SK-N-SH (cell line): ENCODE data around the gene PTAFR. TPM values are rescaled to one million over a fixed set of nuclear protein-coding genes. Genes with fewer than 3 reads are reported as not detected.

Experiments used
- CTCF ChIA-PET: fragments of 300-600, 350-600 bp; formaldehyde crosslinking; extraction: SDS; loops from one replicate; lab custom pipeline; 2021; lab: Yijun Ruan, JAX
- POLR2A ChIA-PET: fragments of 350-600 bp; sonication (Branson Sonifier 250); formaldehyde crosslinking; extraction: SDS; loops from one replicate; lab custom pipeline; 2020; ENCODE audit warnings: antibody characterized with exemption, inconsistent platforms; lab: Yijun Ruan, JAX
- DNase-seq: peaks from one replicate; pipeline ENCODE4 v3.0.0; 2012
- H2AFZ ChIP-seq: fragments of 200-600 bp; sonication (generic); 2 replicates; pipeline ENCODE4 v1.8.1; 2016; ENCODE audit warnings: antibody characterized with exemption, mild to moderate bottlenecking, low read depth
- H3F3A ChIP-seq: fragments of 200-600 bp; sonication (generic); replicated peaks from 2 replicates; pipeline ENCODE3; 2016; ENCODE audit warnings: antibody characterized with exemption, mild to moderate bottlenecking; ENCODE audit not compliant: insufficient read depth
- H3K27ac ChIP-seq, 2 experiments: fragments of 200-500 bp in 1 of 2; fragments of 200-600 bp in 1 of 2; sonication (Bioruptor generic) in 1 of 2; sonication (generic), shearing (Covaris generic) in 1 of 2; 2 replicates each; pipeline versions ENCODE4 v1.5.1 to v1.6.1; 2014 to 2016; ENCODE audit warnings: low read depth in 2 of 2, inconsistent platforms in 1 of 2, low read length in 1 of 2, mild to moderate bottlenecking in 1 of 2, mixed read lengths in 1 of 2
- H3K27me3 ChIP-seq: fragments of 200-600 bp; sonication (generic), shearing (Covaris generic); 2 replicates; pipeline ENCODE4 v1.6.1; 2016; ENCODE audit warnings: mixed run types; ENCODE audit not compliant: insufficient read depth
- H3K36me3 ChIP-seq, 2 experiments: fragments of 200-500 bp in 1 of 2; fragments of 200-600 bp in 1 of 2; sonication (Bioruptor generic) in 1 of 2; sonication (generic) in 1 of 2; replicated peaks in 1 of 2; 2 replicates each; pipeline versions ENCODE3 to v1.5.1; 2014 to 2016; ENCODE audit warnings: low read length in 1 of 2, mild to moderate bottlenecking in 1 of 2; ENCODE audit not compliant: insufficient read depth in 2 of 2, control insufficient read depth in 1 of 2
- H3K4me1 ChIP-seq, 2 experiments: fragments of 200-500 bp in 1 of 2; fragments of 200-600 bp in 1 of 2; sonication (Bioruptor generic) in 1 of 2; sonication (generic), shearing (Covaris generic) in 1 of 2; 2 replicates each; pipeline versions ENCODE4 v1.5.1 to v1.6.1; 2014 to 2016; ENCODE audit warnings: low read depth in 1 of 2, low read length in 1 of 2, mixed run types in 1 of 2; ENCODE audit not compliant: insufficient read depth in 2 of 2, control insufficient read depth in 1 of 2
- H3K4me2 ChIP-seq: fragments of 200-600 bp; sonication (generic), shearing (Covaris generic); 2 replicates; pipeline ENCODE4 v1.6.1; 2017; ENCODE audit warnings: mixed run types
- H3K4me3 ChIP-seq, 2 experiments: fragments of 200-500 bp in 1 of 2; fragments of 200-600 bp in 1 of 2; sonication (Bioruptor generic) in 1 of 2; sonication (generic), shearing (Covaris generic) in 1 of 2; 2 replicates each; pipeline versions ENCODE4 v1.5.1 to v1.8.1; 2014 to 2016; ENCODE audit warnings: low read depth in 2 of 2, inconsistent platforms in 1 of 2, low read length in 1 of 2, mild to moderate bottlenecking in 1 of 2, mixed read lengths in 1 of 2, moderate library complexity in 1 of 2
- H3K79me2 ChIP-seq: fragments of 200-600 bp; sonication (generic); 2 replicates; pipeline ENCODE4 v1.8.1; 2017; ENCODE audit warnings: mild to moderate bottlenecking; ENCODE audit not compliant: insufficient read depth
- H3K9ac ChIP-seq: fragments of 200-600 bp; sonication (generic); 2 replicates; pipeline ENCODE4 v1.6.1; 2017; ENCODE audit warnings: mixed run types
- H3K9me2 ChIP-seq: fragments of 200-600 bp; sonication (generic); 2 replicates; pipeline ENCODE4 v1.6.1; 2017; ENCODE audit warnings: mixed run types
- H3K9me3 ChIP-seq: fragments of 200-600 bp; sonication (generic); 2 replicates; pipeline ENCODE4 v1.6.1; 2017; ENCODE audit warnings: mixed run types, mild to moderate bottlenecking, moderate library complexity
- H4K20me1 ChIP-seq: fragments of 200-600 bp; sonication (generic); 2 replicates; pipeline ENCODE4 v1.6.1; 2017; ENCODE audit warnings: mild to moderate bottlenecking, mixed run types; ENCODE audit not compliant: insufficient read depth
- CHD2 ChIP-seq: fragments of 150-350 bp; IDR thresholded peaks from 2 replicates; pipeline ENCODE4 v1.6.1; 2018; ENCODE audit warnings: low read length; ENCODE audit not compliant: partially characterized antibody
- ELF1 ChIP-seq: IDR thresholded peaks from 2 replicates; pipeline ENCODE4 v1.4.0; 2012
- EZH2phosphoT487 ChIP-seq: fragments of 200-600 bp; sonication (generic); IDR thresholded peaks from 2 replicates; pipeline ENCODE4 v1.6.1; 2017; ENCODE audit warnings: low read depth, mixed run types, mild to moderate bottlenecking, antibody characterized with exemption, moderate library complexity, borderline replicate concordance
- FOSL2 ChIP-seq: IDR thresholded peaks from 2 replicates; pipeline ENCODE4 v1.4.0; 2012; ENCODE audit warnings: low read depth, mild to moderate bottlenecking, moderate library complexity, borderline replicate concordance
- FOXJ3 ChIP-seq: sonication (generic); formaldehyde crosslinking; IDR thresholded peaks from 2 replicates; pipeline ENCODE4 v1.5.1; 2020; ENCODE audit warnings: mild to moderate bottlenecking, missing genetic modification reagents
- JUND ChIP-seq: IDR thresholded peaks from 2 replicates; pipeline ENCODE4 v1.4.0; 2012
- NFIC ChIP-seq: IDR thresholded peaks from 2 replicates; pipeline ENCODE4 v1.4.0; 2012; ENCODE audit warnings: borderline replicate concordance
- POLR2AphosphoS5 ChIP-seq: IDR thresholded peaks from 2 replicates; pipeline ENCODE4 v1.6.1; 2012; ENCODE audit warnings: low read depth, low read length
- RAD21 ChIP-seq: IDR thresholded peaks from 2 replicates; pipeline ENCODE4 v1.6.1; 2012; ENCODE audit warnings: mild to moderate bottlenecking, low read length
- RXRA ChIP-seq: IDR thresholded peaks from 2 replicates; pipeline ENCODE4 v1.4.0; 2012; ENCODE audit warnings: low read depth, mild to moderate bottlenecking, borderline replicate concordance
- SIN3A ChIP-seq: IDR thresholded peaks from 2 replicates; pipeline ENCODE4 v1.6.1; 2012; ENCODE audit warnings: low read depth, mild to moderate bottlenecking, low read length, moderate library complexity, borderline replicate concordance
- SMC3 ChIP-seq: IDR thresholded peaks from 2 replicates; pipeline ENCODE4 v1.6.1; 2012; ENCODE audit warnings: low read depth, low read length, improper control_type of control experiment
- TAF1 ChIP-seq: IDR thresholded peaks from 2 replicates; pipeline ENCODE4 v1.6.1; 2012; ENCODE audit warnings: low read depth, mild to moderate bottlenecking, low read length, moderate library complexity, borderline replicate concordance
- TCF12 ChIP-seq: IDR thresholded peaks from 2 replicates; pipeline ENCODE4 v1.4.0; 2012
- TEAD4 ChIP-seq: IDR thresholded peaks from 2 replicates; pipeline ENCODE4 v1.4.0; 2012; ENCODE audit warnings: mild to moderate bottlenecking, borderline replicate concordance; ENCODE audit not compliant: insufficient read depth
- YY1 ChIP-seq: IDR thresholded peaks from 2 replicates; pipeline ENCODE4 v1.4.0; 2012; ENCODE audit warnings: low read depth, mild to moderate bottlenecking
- WGBS: methylation state at CpG from one replicate; pipeline ENCODE4 v1.1.6; 2017; ENCODE audit warnings: low lambda C conversion rate; 5-methylcytosine and 5-hydroxymethylcytosine counted together
- polyA plus RNA-seq, 3 experiments: library from polyadenylated mRNA; depleted of rRNA; stranded (reverse); fragments of >200 nt; gene quantifications; 2 replicates each; pipeline ENCODE4 v1.2.3, GENCODE V29; 2012
- TF ChIP-seq, protein P1 (sequence below): IDR thresholded peaks from 2 replicates; pipeline ENCODE4 v1.4.0; 2012; ENCODE audit warnings: low read depth, borderline replicate concordance
- TF ChIP-seq, protein P2 (sequence below): fragments of 150-350 bp; IDR thresholded peaks from 2 replicates; pipeline ENCODE4 v1.6.1; 2016; ENCODE audit warnings: mild to moderate bottlenecking, low read depth, low read length
- TF ChIP-seq, protein P3 (sequence below): IDR thresholded peaks from 2 replicates; pipeline ENCODE4 v1.4.0; 2012; ENCODE audit warnings: low read depth
- TF ChIP-seq, protein P4 (sequence below): IDR thresholded peaks from 2 replicates; pipeline ENCODE4 v1.6.1; 2012; ENCODE audit warnings: mild to moderate bottlenecking, low read depth, low read length, moderate library complexity

The PTAFR gene
- polyA plus RNA-seq, 1 of the 3 experiments (the other 2 are of a cell fraction) = 0.05 TPM

DNA sequence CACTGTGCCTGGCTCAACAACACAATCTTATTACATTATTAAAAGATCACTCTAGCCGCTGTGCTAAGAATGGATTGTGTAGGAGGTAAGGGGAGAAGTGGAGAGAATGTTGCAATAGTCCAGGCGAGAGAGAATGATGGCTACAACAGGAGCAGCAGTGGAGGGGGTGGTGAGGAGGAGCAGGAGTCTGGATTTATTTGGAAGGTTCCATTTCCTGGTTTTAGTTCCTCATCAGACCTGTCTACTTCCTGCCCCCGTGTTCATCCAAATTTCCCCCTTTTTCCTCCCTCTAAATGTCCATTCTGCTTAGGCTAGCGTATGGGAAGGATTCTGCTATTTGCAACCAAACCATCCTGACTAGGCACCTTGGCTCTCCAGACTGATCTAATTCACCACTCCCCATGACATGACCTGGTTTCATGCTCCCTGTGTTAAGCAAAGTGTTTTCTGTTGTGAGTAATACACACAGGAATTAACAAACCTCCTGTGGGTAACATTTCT is 53.0 kb downstream of the PTAFR start:
- H3K27me3 ChIP-seq = no peaks in the 10 kb centered on the region; the same call in 1 of the 2 replicates
- POLR2A ChIA-PET = no interaction called here
- no peak overlapping the region for H3K4me2 ChIP-seq
- H3F3A ChIP-seq = no peaks in the 10 kb centered on the region
- no peaks in the 10 kb centered on the region; a peak in 1 of 4 replicates for H3K4me1 ChIP-seq
- H3K9me3 ChIP-seq = no peaks in the 10 kb centered on the region
- peak overlapping the region; percentile 36; the same call in 1 of the 2 replicates for H2AFZ ChIP-seq
- no peaks in the 10 kb centered on the region for H3K79me2 ChIP-seq
- H3K9ac ChIP-seq = no peak overlapping the region
- H4K20me1 ChIP-seq = no peaks in the 10 kb centered on the region
- H3K36me3 ChIP-seq = no peaks in the 10 kb centered on the region
- CTCF ChIA-PET = no interaction called here
- no peak for TF ChIP-seq TAF1
- peak; percentile 16; the same call in 1 of the 2 replicates for TF ChIP-seq FOSL2
- H3K4me3 ChIP-seq = no peak overlapping the region
- H3K27ac ChIP-seq = no peak overlapping the region
- WGBS = 67% methylated on average over 4 of the region's 4 CpGs
- no peak for DNase-seq
- H3K9me2 ChIP-seq = no peaks in the 10 kb centered on the region

DNA sequence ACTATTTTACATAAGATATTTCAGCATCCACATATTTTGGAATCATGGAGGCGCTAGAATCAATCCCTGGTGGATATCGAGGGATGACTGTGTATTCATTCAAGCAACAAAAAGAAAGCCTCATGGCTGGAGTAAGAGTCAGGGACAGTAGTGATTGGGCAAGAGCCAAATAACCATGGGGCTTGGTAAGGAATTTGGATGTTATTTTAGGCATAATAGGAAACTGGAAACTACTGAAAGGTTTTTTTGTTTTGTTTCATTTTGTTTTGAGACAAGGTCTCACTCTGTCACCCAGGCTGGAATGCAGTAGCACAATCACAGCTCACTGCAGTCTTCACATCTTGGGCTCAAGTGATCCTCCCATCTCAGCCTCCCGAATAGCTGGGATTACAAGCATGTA is 54.3 kb downstream of the PTAFR start:
- H2AFZ ChIP-seq = no peak overlapping the region
- H3K79me2 ChIP-seq = no peaks in the 10 kb centered on the region
- no peaks in the 10 kb centered on the region; the same call in 1 of the 2 replicates for H3K27me3 ChIP-seq
- H4K20me1 ChIP-seq = no peaks in the 10 kb centered on the region
- H3K9ac ChIP-seq = no peak overlapping the region
- no peaks in the 10 kb centered on the region for H3K36me3 ChIP-seq
- no peak overlapping the region for H3K4me2 ChIP-seq
- CTCF ChIA-PET = no interaction called here
- H3K4me1 ChIP-seq = no peaks in the 10 kb centered on the region; a peak in 1 of 4 replicates
- H3K9me3 ChIP-seq = no peaks in the 10 kb centered on the region
- DNase-seq = no peak
- H3K27ac ChIP-seq = no peak overlapping the region
- no peak for TF ChIP-seq FOXJ3 (CRISPR knock-in tag)
- TF ChIP-seq YY1 = no peak
- no peak for TF ChIP-seq TEAD4
- TF ChIP-seq FOSL2 = no peak
- TF ChIP-seq, protein P1, sequence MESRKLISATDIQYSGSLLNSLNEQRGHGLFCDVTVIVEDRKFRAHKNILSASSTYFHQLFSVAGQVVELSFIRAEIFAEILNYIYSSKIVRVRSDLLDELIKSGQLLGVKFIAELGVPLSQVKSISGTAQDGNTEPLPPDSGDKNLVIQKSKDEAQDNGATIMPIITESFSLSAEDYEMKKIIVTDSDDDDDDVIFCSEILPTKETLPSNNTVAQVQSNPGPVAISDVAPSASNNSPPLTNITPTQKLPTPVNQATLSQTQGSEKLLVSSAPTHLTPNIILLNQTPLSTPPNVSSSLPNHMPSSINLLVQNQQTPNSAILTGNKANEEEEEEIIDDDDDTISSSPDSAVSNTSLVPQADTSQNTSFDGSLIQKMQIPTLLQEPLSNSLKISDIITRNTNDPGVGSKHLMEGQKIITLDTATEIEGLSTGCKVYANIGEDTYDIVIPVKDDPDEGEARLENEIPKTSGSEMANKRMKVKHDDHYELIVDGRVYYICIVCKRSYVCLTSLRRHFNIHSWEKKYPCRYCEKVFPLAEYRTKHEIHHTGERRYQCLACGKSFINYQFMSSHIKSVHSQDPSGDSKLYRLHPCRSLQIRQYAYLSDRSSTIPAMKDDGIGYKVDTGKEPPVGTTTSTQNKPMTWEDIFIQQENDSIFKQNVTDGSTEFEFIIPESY = no peak
- no peak for TF ChIP-seq EZH2phosphoT487
- no peak for TF ChIP-seq ELF1
- TF ChIP-seq NFIC = no peak
- TF ChIP-seq SMC3 = no peak
- TF ChIP-seq CHD2 = no peak
- TF ChIP-seq RAD21 = no peak
- TF ChIP-seq, protein P2, sequence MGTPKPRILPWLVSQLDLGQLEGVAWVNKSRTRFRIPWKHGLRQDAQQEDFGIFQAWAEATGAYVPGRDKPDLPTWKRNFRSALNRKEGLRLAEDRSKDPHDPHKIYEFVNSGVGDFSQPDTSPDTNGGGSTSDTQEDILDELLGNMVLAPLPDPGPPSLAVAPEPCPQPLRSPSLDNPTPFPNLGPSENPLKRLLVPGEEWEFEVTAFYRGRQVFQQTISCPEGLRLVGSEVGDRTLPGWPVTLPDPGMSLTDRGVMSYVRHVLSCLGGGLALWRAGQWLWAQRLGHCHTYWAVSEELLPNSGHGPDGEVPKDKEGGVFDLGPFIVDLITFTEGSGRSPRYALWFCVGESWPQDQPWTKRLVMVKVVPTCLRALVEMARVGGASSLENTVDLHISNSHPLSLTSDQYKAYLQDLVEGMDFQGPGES = no peak
- TF ChIP-seq TCF12 = no peak
- TF ChIP-seq POLR2AphosphoS5 = no peak
- no peak for TF ChIP-seq SIN3A
- TF ChIP-seq RXRA = no peak
- no peak for TF ChIP-seq JUND
- TF ChIP-seq, protein P3, sequence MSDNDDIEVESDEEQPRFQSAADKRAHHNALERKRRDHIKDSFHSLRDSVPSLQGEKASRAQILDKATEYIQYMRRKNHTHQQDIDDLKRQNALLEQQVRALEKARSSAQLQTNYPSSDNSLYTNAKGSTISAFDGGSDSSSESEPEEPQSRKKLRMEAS = no peak
- TF ChIP-seq, protein P4, sequence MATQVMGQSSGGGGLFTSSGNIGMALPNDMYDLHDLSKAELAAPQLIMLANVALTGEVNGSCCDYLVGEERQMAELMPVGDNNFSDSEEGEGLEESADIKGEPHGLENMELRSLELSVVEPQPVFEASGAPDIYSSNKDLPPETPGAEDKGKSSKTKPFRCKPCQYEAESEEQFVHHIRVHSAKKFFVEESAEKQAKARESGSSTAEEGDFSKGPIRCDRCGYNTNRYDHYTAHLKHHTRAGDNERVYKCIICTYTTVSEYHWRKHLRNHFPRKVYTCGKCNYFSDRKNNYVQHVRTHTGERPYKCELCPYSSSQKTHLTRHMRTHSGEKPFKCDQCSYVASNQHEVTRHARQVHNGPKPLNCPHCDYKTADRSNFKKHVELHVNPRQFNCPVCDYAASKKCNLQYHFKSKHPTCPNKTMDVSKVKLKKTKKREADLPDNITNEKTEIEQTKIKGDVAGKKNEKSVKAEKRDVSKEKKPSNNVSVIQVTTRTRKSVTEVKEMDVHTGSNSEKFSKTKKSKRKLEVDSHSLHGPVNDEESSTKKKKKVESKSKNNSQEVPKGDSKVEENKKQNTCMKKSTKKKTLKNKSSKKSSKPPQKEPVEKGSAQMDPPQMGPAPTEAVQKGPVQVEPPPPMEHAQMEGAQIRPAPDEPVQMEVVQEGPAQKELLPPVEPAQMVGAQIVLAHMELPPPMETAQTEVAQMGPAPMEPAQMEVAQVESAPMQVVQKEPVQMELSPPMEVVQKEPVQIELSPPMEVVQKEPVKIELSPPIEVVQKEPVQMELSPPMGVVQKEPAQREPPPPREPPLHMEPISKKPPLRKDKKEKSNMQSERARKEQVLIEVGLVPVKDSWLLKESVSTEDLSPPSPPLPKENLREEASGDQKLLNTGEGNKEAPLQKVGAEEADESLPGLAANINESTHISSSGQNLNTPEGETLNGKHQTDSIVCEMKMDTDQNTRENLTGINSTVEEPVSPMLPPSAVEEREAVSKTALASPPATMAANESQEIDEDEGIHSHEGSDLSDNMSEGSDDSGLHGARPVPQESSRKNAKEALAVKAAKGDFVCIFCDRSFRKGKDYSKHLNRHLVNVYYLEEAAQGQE = no peak
- WGBS = 87% methylated on average over 3 of the region's 3 CpGs
- no peaks in the 10 kb centered on the region for H3K9me2 ChIP-seq
- H3K4me3 ChIP-seq = no peak overlapping the region
- POLR2A ChIA-PET = interaction anchor here (0.7 kb wide), 1 partner anchor 22 kb away, joined by 4 read pairs; no protein-coding TSS in a partner anchor
- H3F3A ChIP-seq = no peaks in the 10 kb centered on the region
